ENCODE results near the gene ORC5.

DNA sequence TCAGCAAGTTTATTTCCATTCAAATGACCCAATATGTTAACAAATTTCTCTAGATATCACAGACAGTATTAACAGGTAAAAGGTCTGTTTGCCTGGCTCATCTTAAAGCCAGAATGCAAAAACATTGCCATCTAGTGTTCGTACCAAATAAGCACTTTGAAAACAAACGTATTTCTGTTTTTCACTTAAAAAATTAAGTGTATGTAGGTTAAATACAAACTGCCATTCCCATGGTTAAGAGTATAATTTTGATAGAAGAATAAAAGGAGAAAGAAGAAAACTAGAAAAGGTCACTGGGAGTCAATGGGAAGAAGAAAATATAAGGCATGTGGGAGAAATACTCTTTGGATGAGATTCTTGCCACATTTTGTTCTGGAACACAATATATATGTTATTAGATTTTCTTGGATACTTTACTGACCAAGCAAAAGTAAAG lies 51.0 kb downstream of the ORC5 start:
- TF ChIP-seq, protein P1, sequence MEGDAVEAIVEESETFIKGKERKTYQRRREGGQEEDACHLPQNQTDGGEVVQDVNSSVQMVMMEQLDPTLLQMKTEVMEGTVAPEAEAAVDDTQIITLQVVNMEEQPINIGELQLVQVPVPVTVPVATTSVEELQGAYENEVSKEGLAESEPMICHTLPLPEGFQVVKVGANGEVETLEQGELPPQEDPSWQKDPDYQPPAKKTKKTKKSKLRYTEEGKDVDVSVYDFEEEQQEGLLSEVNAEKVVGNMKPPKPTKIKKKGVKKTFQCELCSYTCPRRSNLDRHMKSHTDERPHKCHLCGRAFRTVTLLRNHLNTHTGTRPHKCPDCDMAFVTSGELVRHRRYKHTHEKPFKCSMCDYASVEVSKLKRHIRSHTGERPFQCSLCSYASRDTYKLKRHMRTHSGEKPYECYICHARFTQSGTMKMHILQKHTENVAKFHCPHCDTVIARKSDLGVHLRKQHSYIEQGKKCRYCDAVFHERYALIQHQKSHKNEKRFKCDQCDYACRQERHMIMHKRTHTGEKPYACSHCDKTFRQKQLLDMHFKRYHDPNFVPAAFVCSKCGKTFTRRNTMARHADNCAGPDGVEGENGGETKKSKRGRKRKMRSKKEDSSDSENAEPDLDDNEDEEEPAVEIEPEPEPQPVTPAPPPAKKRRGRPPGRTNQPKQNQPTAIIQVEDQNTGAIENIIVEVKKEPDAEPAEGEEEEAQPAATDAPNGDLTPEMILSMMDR (conservative IDR thresholded peaks at IDR 0.05; ENCODE audit: low read length), result peak; percentile 91
- TF ChIP-seq EZH2phosphoT487 (IDR thresholded peaks at IDR 0.05; ENCODE audit: borderline replicate concordance, low read depth, low read length), result no peak

All from OCI-LY7 (cell line).